Bronchial epithelial cell (primary cell): ENCODE measurements around the gene AGO3. TPM values are rescaled to one million over a fixed set of nuclear protein-coding genes. Genes with fewer than 3 reads are reported as not detected.
"Not testable (repeated sequence)": the region's sequence is repeated elsewhere in the genome, so short reads cannot be mapped to it uniquely, and the experiment has no call there.

ENCODE experiments used
- DNase-seq: peaks from one replicate; pipeline ENCODE4 v3.0.0-alpha.2; 2010; ENCODE audit warnings: low read depth
- FAIRE-seq: peaks from 2 replicates; lab custom pipeline; 2011; peaks lifted over from hg19 to GRCh38; lab: Jason Lieb, UNC
- H3K27me3 ChIP-seq: 2 replicates; pipeline ENCODE4 v1.5.1; 2011; ENCODE audit warnings: low read length; ENCODE audit not compliant: control insufficient read depth, insufficient read depth
- H3K36me3 ChIP-seq: 2 replicates; pipeline ENCODE4 v1.5.1; 2011; ENCODE audit warnings: low read length; ENCODE audit not compliant: control insufficient read depth, insufficient read depth
- H3K4me3 ChIP-seq: 2 replicates; pipeline ENCODE4 v1.5.1; 2011; ENCODE audit warnings: mild to moderate bottlenecking, low read depth, low read length, control low read depth
- CTCF ChIP-seq: IDR thresholded peaks from 2 replicates; pipeline ENCODE4 v1.5.1; 2011; ENCODE audit warnings: mild to moderate bottlenecking, moderate library complexity, low read length, control low read depth, inconsistent platforms; ENCODE audit not compliant: insufficient read depth, severe bottlenecking
- total RNA-seq: library from RNA; depleted of rRNA; stranded (reverse); fragments of >200 nt; gene quantifications from 2 replicates; pipeline ENCODE4 v1.2.1, GENCODE V29; 2014

AGO3 gene
- total RNA-seq, 1 donor from 2014 or later = 9.5 TPM

- no peak for TF ChIP-seq CTCF
- FAIRE-seq = no peak
- Histone ChIP-seq H3K36me3 (no peaks in the 10 kb centered on the region), H3K27me3 (no peaks in the 10 kb centered on the region), H3K4me3 (no peak overlapping the region)
- no peak for DNase-seq
Observed at GRCh38 chr1:35884934-35885333, 46.0 kb upstream of the AGO3 start.

- DNase-seq (no peak), FAIRE-seq (no peak)
- Histone ChIP-seq H3K36me3 (no peaks in the 10 kb centered on the region), H3K4me3 (no peak overlapping the region), H3K27me3 (no peaks in the 10 kb centered on the region)
- TF ChIP-seq CTCF = no peak
Observed at GRCh38 chr1:35885961-35886558, 44.8 kb upstream of the AGO3 start.

- DNase-seq (no peak), FAIRE-seq (no peak)
- H3K27me3 ChIP-seq = no peaks in the 10 kb centered on the region
- no peak overlapping the region for H3K4me3 ChIP-seq
- no peaks in the 10 kb centered on the region for H3K36me3 ChIP-seq
- TF ChIP-seq CTCF = no peak
Observed at GRCh38 chr1:35886577-35887431, 44.1 kb upstream of the AGO3 start.

GRCh38 chr1:35887508-35887907 lies 43.4 kb upstream of the AGO3 start:
- Histone ChIP-seq H3K36me3 (no peaks in the 10 kb centered on the region), H3K4me3 (no peak overlapping the region), H3K27me3 (no peaks in the 10 kb centered on the region)
- TF ChIP-seq CTCF = no peak
- FAIRE-seq (no peak), DNase-seq (no peak)

GRCh38 chr1:35888255-35888654 lies 42.6 kb upstream of the AGO3 start:
- Histone ChIP-seq H3K36me3 (no peaks in the 10 kb centered on the region), H3K27me3 (no peaks in the 10 kb centered on the region), H3K4me3 (no peak overlapping the region)
- FAIRE-seq (no peak), DNase-seq (no peak)
- TF ChIP-seq CTCF = no peak

- not testable (repeated sequence) for H3K36me3 ChIP-seq, H3K27me3 ChIP-seq, DNase-seq, H3K4me3 ChIP-seq, FAIRE-seq
Observed at GRCh38 chr1:35888981-35889380, 41.9 kb upstream of the AGO3 start.
